ENCODE results near the gene CD300A.

DNA sequence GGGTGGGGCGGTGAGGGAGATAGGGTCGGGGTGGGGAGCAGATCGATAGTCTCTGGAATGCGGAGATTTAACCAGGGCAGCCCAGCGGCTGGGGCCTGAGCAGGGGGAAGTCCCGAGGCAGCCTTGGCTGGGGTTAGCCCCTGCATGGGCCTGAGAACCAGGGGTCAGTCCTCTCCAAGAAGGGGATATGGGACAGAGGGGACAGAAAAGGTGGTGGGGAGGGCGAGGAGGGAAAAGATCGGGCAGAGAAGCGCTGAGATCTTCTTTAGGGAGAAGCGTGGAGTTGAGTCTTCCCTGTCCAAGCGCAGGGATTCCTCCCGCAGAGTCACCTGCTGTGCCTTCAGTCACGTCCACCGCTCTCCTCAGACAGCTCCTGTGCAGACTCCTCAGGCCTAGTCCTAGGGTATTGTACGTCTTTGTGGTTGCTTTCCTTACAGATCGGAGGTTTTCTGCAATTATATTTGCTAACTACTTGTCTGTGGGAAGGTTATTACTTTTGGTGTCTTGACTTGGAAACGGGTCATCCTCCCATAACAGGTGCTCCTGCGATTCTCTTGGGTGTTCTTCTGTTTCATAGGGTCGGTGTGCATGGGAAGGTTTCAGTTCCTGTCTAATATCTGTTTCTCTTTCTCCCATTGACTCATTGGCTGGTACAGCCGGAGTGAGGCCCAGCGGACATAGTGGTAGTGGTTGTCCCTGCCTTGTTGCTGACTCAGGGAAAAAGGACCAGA is 952 bp downstream of the CD300A start:
- TF ChIP-seq CTCF (IDR thresholded peaks at IDR 0.05) (no peak), POLR2A (IDR thresholded peaks at IDR 0.05) (no peak)
